ENCODE measurements around the gene C5AR1.
"Not testable (repeated sequence)": the region's sequence is repeated elsewhere in the genome, so short reads cannot be mapped to it uniquely, and the experiment has no call there.

C5AR1 gene

GRCh38 chr19:47296036-47296435 is 13.6 kb upstream of the C5AR1 start:
- DNase-seq: peak; percentile 90

GRCh38 chr19:47300867-47301266 is 8.8 kb upstream of the C5AR1 start:
- not testable (repeated sequence) for DNase-seq

GRCh38 chr19:47302249-47302648 is 7.4 kb upstream of the C5AR1 start:
- DNase-seq: no peak

- no peak for DNase-seq
Observed at GRCh38 chr19:47303966-47304365, 5.7 kb upstream of the C5AR1 start.

DNA sequence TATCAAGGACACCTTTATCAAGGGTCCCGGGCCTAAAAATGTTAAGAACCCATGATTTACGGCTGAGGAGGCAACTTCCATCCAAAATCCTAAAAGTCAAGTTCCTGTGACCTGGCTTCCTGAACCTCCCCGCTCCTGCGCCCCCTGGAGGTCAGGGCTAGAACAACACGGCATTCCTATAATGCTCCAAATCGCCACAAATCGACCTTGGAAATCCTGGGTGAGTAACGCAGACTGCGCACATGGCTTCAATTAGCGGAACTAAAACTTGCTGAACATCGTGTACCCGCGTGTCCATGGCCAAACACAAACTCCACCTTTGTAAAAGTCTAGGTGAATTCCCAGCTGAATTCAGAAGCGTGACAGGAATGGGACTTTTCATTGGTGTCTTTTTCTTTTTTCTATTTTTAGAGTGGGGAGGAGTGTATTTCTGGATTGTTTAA is 4.3 kb upstream of the C5AR1 start:
- peak; percentile 43 for DNase-seq

GRCh38 chr19:47306303-47306702 is 3.4 kb upstream of the C5AR1 start:
- DNase-seq: no peak

DNA sequence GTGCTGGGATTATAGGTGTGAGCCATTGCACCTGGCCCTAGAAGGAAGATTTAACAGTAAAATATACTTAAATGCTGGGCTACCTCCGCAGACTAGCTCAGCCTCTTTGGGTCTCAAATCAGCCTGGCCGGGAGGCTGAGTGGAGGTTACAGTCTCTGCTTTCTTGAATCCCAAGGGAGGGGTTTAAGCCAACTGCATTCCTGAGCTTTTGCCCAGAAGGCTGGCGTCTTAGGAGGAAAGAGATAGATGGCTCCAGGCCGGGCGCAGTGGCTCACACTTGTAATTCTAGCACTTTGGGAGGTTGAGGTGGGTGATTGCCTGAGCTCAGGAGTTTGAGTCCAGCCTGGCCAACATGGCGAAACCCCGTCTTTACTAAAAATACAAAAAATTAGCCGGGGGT is 623 bp upstream of the C5AR1 start:
- DNase-seq: no peak

DNA sequence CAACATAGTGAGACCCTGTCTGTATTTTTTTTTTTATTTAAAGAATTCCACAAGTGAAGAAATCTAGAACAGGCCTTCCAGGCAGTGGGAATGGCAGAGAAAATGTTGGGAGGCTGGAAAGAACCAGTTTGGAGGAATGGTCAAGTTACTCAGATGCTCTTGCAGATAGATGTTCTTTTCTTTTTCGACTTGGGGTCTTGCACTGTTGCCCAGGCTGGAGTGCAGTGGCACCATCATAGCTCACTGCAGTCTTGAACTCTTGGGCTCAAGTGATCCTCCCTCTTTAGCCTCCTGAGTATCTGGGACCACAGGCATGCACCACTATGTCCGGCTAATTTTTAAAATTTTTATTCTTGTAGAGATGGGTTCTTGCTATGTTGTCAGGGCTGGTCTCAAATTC is 662 bp downstream of the C5AR1 start:
- no peak for DNase-seq

DNA sequence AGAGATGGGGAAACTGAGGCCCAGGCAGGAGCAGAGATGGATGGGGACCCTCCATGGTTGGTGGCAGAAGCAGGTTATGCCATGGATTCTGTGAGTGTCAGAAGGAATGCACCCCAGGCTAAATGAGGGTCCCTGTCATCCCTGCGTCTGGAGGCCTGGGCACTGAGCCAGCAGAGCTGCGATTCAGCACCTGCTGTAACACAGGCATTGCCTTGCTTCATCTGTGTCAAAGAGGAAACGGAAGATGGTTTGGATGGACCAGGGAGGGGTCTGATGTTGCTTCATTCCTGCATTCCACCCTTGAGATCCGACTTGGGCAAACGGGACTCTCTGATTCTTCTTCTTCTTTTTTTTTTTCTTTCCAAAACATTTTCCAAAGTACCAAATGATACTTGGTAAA is 1.2 kb downstream of the C5AR1 start:
- no peak for DNase-seq

- DNase-seq: no peak
Observed at GRCh38 chr19:47312366-47313006, 2.8 kb downstream of the C5AR1 start.

DNA sequence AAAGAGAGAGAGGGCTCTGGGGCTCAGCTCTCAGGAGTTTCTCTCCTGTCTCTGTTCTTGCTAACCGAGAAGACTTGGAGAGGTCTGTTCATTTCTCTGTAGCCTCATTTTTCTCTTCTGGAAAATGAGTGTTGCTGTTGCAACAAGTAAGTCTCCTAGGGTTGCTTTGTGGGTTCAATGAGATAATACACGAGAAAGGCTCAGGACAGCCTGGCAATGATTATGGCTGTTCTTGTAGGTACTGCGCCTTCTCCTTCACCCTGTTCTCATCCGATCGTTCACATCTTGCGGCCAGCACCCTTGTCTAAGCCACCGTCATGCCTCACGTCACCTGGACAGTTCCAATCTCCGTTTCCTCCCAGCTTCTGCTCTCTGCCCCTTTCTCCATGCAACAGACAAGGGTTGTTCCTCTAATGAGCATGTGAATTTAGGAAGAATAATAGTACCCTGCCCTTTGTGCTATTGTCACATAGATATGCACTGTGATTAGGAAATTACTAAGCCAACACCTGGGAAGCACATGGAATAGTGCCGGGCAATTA is 4.2 kb downstream of the C5AR1 start:
- no peak for DNase-seq

DNA sequence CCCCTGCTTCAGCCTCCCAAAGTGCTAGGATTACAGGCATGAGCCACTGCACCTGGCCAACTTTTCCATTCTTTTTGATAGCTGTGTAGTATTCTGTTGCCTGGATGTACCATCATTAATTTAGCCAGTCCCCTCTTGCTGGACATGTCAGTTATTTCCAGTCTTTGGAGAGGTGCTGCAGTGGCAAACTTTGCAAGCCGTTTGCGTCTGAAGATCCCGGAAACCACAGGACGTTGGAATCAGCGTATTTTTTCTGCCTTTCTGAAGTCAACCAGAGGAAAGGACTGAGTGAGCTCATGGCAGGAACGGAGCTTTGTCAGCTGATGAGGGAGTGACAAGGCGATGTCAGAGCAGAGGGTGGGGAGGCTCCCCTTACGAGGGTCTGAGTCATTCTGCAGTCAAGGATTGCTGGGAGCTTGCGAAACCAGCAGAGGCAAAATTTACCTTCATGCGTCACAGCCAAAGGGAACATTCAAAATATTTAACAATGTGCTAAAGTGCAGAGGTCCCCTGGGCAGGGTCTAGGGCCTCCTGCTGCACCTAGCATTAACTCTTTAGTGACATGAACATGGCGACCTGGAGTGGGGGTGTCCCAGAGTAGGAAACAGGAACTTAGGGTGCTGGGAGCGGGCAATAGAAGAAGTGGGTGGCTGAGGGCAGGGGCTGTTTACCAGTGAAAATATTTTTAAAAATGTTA is 5.6 kb downstream of the C5AR1 start:
- peak; percentile 16 for DNase-seq

- DNase-seq: no peak
Observed at GRCh38 chr19:47316513-47316912, 6.9 kb downstream of the C5AR1 start.

DNA sequence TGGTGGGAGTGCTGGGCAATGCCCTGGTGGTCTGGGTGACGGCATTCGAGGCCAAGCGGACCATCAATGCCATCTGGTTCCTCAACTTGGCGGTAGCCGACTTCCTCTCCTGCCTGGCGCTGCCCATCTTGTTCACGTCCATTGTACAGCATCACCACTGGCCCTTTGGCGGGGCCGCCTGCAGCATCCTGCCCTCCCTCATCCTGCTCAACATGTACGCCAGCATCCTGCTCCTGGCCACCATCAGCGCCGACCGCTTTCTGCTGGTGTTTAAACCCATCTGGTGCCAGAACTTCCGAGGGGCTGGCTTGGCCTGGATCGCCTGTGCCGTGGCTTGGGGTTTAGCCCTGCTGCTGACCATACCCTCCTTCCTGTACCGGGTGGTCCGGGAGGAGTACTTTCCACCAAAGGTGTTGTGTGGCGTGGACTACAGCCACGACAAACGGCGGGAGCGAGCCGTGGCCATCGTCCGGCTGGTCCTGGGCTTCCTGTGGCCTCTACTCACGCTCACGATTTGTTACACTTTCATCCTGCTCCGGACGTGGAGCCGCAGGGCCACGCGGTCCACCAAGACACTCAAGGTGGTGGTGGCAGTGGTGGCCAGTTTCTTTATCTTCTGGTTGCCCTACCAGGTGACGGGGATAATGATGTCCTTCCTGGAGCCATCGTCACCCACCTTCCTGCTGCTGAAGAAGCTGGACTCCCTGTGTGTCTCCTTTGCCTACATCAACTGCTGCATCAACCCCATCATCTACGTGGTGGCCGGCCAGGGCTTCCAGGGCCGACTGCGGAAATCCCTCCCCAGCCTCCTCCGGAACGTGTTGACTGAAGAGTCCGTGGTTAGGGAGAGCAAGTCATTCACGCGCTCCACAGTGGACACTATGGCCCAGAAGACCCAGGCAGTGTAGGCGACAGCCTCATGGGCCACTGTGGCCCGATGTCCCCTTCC is 10.5 kb downstream of the C5AR1 start:
- no peak for DNase-seq

- no peak for DNase-seq
Observed at GRCh38 chr19:47321630-47322029, 12.0 kb downstream of the C5AR1 start.

DNA sequence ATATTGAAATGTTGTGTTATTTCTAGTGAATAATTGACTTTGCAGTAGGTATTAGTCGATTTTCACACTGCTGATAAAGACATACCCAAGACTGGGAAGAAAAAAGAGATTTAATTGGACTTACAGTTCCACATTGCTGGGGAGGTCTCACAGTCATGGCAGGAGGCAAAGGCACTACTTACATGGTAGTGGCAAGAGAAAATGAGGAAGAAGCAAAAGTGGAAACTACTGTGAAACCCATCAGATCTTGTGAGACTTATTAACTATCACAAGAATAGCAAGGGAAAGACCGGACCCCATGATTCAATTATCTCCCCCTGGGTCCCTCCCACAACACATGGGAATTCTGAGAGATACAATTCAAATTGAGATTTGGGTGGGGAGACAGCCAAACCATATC is 12.4 kb downstream of the C5AR1 start:
- DNase-seq: no peak

DNA sequence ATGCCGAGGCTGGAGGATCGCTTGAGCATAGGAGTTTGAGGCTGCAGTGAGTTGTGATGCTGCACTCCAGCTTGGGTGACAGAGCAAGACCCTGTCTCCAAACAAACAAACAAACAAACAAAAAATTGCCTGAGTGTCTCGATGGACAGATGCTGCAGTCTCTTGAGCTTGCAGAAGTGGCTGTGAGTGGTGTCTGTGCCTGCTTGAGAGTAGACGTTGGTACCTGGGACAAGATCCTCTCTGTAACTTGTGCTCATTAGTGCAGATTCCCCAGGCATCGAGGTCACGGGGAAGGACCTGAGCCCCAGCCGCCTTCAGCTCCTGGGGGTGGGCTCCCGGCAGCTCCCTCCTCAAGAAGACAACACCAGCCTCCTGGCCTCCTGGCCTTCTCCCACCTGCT is 13.7 kb downstream of the C5AR1 start:
- no peak for DNase-seq

- DNase-seq: no peak
Observed at GRCh38 chr19:47323872-47324271, 14.2 kb downstream of the C5AR1 start.

GRCh38 chr19:47324502-47324901 is 14.8 kb downstream of the C5AR1 start:
- no peak for DNase-seq

DNA sequence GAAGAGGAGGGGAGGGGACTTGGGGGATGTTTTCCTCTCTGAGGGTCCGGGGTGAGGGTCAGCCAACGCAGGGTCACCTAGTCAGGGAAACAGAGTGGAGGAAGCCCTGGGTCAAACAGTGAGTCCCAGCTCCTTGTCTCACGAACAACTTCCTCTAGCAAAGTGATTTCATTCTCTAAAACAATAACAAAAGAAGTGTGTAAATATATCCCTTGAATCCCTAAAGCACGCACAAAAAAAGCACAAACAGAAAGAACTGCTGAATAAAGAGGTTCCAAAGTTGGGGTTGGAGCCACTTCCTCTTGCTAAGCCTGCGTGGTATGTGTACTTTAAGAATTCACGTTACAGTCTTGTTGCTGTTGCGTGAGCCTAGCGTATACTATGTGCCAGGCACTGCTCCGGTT is 20.8 kb downstream of the C5AR1 start:
- DNase-seq: no peak

DNA sequence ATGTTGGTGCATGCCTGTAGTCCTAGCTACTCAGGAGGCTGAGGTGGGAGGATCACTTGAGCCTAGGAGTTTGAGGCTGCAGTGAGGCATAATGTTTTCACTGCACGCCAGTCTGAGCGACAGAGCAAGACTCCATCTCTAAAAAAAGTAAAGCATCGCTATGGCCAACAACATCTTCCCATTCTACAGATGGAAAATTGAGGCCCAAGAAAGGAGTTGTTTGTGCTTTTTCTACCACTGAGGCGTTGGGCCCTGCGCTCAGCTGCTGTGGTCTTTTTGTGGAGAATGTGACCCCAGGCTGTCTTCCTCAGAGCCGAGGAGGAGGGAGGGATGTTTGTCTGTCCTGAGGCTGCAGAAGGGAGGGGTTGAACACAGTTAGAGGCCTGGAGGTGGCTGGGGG is 21.8 kb downstream of the C5AR1 start:
- DNase-seq: no peak

GRCh38 chr19:47331931-47332547 is 22.4 kb downstream of the C5AR1 start, which contains the start of gene C5AR2:
TSS of gene C5AR2 (plus strand) at chr19:47332175. CDS start at chr19:47340800, 8,625 bp downstream.
- DNase-seq: no peak
